Non-pigmented ciliary epithelial cell (primary cell): ENCODE results near the gene UTP25.

Source experiments
- DNase-seq: peaks from one replicate; pipeline ENCODE4 v3.0.0-alpha.2; 2010; ENCODE audit warnings: low read depth

Gene UTP25

DNA sequence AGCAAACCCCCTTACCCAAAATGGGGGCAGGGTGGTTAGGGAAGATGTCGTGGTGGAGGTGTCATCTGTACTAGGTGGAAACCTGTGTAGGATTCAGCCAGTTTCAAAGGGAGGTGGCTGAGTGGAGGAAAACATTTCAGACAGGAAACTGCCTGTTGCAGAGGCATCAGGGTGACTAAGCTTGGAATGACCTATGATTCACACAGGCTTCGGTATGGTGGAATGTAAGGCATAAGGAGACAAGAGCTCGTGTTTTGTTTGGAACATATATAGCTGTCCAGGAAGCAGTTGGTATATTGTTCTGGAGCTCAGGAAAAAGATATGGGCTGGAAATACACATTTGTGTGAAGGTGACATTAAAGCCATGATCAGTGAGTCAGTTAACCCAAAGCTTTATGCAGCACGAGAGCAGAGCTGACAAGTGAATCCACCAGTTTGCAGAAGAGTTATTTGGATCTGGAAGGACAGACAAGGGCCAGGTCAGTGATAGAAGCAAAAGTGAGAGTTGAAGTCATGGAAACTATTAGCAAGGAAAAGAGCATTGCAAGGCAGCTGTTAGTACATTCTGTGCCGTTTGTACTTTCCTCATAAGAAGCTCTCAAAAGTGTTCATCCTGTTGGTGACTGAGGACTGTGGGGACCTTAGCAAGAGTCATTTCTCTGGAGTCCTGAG lies 12.2 kb downstream of the UTP25 start:
- DNase-seq: peak; percentile 91

DNA sequence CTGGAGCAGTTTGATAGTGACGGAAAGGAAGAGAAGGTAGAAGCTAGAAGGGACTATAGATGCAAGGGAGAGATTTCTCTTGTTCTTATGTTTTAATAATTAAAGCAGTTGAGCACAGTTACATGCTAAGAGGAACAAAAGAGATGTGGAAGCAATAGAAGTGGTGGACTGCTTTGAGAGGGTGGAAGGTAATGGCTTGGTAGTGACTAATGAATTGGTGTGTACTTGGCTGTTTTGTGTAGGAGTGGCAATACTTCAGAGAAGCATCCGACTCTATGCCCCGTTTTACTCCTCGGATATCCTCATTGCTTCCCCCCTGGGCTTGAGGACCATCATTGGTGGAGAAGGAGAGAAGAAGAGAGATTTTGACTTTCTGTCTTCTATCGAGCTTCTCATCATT lies 12.8 kb downstream of the UTP25 start:
- DNase-seq: no peak

DNA sequence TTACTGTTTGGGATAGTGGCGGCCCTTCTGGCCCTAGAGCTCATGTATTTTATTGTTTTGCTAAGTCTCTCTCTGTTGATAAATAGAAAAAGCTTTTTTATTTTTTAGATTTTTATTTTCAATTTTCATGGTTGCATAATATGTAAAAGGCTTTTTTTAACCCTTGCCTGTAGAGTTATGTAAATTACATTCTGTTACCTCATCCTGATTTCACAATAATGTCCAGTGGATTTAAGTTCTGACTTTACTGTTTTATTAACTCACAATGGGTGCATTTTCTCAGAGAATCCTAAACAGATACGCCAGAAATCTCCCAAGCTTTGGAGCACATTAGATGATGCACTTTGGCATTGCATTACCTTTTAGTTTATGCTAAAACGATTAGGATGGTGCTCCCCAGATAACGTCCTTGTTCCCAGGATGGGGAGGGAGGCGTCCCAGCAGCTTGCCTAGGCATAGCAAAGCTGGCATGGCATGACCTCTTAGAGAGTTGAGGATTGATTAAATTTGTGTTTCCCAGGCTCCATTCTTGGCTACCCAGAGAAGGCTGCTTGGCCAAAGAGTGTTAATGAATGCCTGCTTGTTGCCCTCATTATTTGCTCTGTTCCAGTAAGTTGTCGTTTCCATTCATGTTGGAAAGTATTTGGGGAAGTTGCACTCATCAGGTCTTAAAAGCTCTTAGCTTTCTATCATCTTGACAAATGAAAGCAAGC lies 17.1 kb downstream of the UTP25 start:
- no peak for DNase-seq

GRCh38 chr1:209845408-209845725 lies 17.6 kb downstream of the UTP25 start:
- DNase-seq: no peak

- DNase-seq: no peak
These were observed 21.6 kb downstream of the UTP25 start for GRCh38 chr1:209849388-209849787.

GRCh38 chr1:209850342-209850979 lies 22.7 kb downstream of the UTP25 start:
- DNase-seq: no peak

DNA sequence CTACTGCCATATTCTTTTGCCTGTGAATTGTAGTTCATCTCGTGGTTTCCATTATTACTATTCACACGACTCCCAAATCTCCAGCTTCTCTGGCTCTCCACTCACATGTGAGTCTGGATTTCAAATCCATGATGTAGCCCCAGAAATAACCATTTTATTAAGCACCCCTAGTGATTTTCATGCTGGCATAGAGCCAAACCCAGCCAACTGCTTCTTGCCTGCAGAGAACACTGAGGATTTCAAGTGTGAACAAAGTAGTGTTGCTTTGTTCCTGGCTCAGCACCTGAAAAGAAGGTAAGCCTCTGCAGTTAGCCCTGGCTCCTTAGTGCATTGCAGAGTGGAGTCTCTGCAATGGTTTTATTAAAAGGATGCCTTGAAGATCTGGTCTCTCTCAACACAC lies 25.9 kb downstream of the UTP25 start:
- no peak for DNase-seq

DNA sequence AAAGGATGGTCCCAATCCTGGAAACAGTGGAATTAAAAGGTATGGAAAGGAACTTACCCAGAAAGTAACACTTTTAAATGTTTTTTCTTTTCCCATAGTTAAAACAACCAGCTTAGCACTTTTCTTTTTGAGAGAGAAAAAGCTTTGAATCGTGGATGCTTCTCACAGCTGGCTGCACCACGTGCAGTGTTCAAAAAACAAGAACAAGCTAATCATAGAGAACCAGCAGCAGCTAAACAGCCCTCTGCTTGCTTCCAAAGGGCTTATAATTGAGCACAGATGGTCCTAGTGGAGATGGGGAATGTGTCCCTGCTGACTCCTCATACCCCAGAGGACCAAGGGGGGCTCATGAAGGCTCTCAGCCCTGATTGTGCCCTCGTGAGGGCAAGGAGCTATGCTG lies 26.4 kb downstream of the UTP25 start:
- DNase-seq: no peak

- DNase-seq: no peak
These were observed 27.2 kb downstream of the UTP25 start for GRCh38 chr1:209855006-209855405.

- no peak for DNase-seq
These were observed 27.9 kb downstream of the UTP25 start for GRCh38 chr1:209855623-209856022.

GRCh38 chr1:209858561-209859103 lies 30.9 kb downstream of the UTP25 start:
- no peak for DNase-seq

DNA sequence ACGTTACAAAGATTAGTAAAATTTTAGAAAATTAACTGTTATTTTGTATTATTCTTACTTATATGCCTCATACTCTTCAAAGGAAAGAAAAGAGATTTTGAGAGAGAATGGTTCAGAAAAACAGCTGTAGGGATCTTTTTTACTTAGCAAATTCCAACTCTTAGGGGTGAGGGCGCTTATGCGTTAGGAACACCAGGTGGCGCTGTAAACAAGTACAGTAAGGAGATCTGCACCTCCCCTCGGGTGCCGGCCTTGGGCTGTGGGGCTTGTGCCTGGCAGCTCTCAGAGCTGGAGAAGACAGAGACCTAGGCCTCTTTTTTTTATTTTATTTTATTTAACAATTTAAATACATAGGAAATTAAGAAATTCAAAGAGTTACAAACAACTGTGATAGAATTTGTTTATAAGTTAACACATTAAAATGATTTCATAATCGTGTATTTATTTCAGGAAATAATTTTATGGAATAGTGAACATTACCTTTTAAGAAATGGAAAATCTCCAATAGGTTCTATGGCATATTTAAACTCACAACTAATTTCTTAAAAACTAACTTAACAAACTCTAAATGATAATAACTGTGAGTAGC lies 32.6 kb downstream of the UTP25 start:
- DNase-seq: no peak

GRCh38 chr1:209861242-209861641 lies 33.5 kb downstream of the UTP25 start:
- no peak for DNase-seq

DNA sequence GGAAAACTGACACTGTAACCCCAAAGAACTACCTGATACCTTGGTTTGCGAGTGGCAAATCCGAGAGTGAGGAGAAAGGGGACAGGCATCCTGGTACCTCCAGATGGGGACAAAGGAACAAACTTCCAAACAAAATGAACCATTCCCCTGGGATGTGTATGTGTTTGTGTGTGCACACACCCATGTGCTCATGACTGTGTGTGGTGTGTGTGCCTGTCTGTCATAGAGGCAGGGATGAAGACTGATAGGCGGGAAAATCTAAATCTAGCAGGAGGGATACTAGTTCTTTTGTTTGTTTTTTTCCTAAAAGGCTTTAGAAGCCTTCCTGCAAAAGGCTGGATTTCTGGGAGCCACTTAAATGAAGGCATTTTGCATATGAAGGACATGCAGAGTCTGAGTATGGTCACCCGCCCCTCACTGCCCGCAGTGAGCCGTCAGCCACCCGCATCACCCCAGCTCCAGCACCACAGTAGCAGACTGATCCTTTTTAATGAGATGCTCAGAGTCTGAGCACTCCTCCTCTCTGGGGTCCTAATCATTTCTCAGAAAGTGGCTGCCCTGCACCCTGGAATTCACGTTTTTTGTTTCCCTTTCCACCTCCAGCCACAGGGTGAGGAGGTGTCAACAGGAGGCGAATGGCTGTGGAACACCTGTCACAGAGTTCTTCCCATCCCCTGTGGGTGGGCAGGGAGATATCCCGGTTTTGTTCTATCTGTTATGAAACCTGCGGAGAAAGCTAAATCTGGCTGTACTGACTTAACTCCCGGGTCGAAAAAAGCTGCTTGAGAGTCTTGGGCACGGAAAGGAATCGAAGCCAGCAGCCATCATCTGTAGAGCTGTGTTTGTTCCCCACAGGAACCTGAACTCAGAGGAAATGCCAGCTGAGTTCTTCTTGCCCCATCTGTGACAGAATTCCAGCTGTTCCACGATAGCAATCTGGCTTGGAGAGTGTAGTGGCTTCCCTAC lies 34.9 kb downstream of the UTP25 start:
- no peak for DNase-seq

DNA sequence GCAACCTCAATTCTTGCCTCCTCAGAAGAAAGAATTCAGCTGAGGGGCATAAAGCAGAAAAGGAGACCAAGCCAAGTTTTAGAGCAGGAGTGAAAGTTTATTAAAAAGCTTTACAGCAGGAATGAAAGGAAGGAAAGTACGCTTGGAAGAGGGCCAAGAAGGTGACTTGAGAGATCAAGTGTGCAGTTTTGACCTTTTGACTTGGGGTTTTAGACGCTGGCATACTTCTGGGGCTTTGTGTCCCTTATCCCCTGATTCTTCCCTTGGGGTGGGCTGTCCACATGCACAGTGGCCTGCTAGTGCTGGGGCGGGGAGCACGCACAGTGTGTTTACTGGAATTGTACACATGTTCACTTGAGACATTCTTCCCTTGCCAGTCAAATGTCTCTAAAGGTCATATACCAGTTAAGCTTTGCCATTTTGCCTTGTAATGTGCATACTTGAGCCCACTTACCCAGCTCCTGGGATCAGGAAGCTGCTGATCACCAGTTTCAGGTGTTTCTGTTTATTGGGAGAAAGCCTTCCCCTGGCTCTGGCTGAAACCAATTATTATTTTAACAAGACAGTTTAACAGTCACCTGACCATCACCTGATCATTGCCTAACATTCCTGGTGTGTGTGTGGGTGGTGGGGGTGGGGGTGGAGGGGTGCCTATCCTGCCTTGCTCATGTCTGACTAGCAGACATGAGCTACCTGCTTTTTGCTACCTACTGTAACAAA lies 36.2 kb downstream of the UTP25 start:
- no peak for DNase-seq

DNA sequence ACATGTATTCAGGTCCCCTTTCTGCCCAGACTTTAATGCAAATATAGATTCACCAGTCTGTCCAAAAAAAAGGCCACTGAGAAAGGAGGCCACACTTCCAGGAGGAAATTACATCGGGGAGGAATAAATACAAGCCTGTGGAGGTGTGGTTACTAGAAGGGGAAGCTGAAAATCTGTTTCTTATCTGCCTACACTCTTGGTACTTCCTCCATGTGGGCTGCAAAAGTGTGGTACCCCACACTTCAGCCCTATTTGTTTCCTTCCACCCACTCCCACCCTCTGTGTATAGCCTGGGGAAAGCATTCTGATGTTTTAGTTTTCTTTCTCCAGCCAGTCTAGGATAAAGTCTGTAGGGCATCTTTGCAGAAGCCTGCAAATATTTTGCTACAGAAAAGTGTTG lies 38.4 kb downstream of the UTP25 start:
- no peak for DNase-seq

DNA sequence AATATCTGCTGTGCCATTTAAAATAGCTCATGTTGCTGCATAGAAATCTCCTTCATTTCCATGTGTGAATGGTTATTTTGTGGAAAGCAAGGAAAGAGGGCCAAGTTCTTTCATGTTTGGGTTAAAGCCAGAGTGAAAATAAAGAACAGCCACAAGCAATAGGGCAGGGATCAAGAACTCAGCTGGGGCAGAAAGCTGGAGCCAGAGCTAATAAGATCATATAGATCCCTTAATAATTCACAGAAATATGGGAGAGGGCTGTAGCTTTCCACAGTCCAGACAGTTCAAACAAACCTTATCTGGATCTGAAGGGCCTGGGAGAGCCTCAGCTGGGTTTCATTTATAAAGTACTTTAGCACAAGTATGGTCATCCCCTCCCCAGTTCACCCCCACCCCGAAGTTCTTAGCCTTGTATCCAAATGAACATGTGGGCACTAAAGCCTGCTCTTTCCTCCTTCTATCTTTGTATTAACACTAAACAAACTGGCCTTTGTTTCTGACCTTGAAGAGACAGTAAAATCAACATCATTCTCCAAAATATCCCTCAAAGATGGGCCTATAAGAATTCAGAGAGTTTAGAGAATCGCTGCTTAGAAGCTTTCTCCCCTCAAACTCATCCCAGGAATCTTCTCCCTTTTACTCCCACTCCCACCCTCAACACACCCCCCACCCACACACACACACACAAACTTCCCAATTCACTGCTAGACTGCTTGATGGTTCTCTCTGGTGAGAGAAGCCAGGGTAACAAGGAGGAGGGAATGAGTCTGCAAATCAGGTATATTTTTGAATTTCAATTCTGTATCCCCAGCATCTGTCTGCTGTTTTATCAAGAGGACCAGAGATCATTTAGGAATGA lies 41.7 kb downstream of the UTP25 start:
- no peak for DNase-seq

DNA sequence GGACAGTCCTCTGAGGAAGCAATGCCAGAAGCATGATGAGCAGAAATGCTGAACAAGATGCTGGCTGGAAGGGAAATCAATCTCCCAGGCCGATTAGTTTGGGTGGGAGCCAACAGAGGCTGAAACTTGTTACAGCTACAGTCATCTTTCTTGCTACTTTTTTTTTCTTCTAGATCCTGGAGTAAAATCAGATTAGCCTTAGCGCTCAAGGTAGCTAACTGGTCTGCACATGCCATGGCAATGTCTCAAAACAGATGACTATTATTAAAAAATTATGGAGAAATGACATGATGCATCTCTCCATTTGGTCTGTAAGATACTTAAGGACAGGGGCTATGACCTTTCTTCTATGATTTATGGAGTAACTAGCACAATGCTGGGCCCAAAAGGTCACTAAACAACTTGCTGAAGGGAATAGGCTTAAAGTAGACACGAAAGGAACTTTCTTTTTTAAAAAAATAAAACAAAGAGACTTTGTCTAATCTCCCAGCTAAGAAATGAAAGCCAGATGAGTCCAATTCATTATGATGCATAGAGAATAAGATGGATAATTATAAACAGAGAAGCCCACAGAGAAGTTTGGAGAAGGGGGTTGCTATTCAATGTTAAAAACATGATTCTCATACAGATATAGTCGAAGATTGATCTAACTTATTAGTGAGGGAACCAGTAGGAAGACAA lies 42.5 kb downstream of the UTP25 start:
- no peak for DNase-seq

GRCh38 chr1:209871006-209871405 lies 43.2 kb downstream of the UTP25 start:
- no peak for DNase-seq

DNA sequence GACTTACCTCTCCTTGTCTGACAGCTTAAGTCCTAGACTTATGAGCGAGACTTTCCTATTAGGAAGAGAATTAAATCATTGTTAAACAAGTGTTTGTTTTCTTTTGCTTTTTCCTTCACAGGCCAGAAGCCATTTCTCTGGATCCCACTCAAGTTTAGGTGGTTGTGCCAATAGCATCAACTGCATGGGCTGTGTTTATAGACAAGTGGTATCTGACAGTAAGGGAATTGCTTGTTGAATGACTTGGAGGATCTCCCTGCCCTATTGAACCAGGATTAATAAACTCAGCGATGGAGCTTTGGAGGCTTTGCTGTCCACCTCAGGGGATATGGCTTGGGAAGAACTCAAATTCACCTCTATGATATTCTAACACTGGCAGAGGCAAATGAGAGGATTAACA lies 43.7 kb downstream of the UTP25 start:
- no peak for DNase-seq
